AG04449 (cell line): Measurements from ENCODE around the gene SLC39A5.

ENCODE experiments used
- CTCF ChIA-PET: fragments of 350-600 bp; formaldehyde crosslinking; extraction: SDS; loops from one replicate; lab custom pipeline; 2021; ENCODE audit warnings: antibody characterized with exemption; lab: Yijun Ruan, JAX
- POLR2A ChIA-PET: fragments of 400-600, 350-600 bp; formaldehyde crosslinking; extraction: SDS; loops from one replicate; lab custom pipeline; 2020; ENCODE audit warnings: antibody characterized with exemption, inconsistent platforms; lab: Yijun Ruan, JAX
- DNase-seq: peaks from one replicate; pipeline ENCODE4 v3.0.0-alpha.2; 2010; ENCODE audit warnings: low read depth, low spot score
- H3K4me3 ChIP-seq: 2 replicates; pipeline ENCODE4 v1.5.1; 2011; ENCODE audit warnings: low read depth, mild to moderate bottlenecking, control low read depth, low read length
- CTCF ChIP-seq: IDR thresholded peaks from one replicate; pipeline ENCODE4 v1.5.1; 2011; ENCODE audit warnings: mild to moderate bottlenecking, moderate library complexity, low read length, control low read depth, inconsistent platforms; ENCODE audit not compliant: insufficient read depth; ENCODE audit errors: missing control alignments

The SLC39A5 gene

GRCh38 chr12:56229916-56230431, at the start of gene SLC39A5:
Gene SLC39A5 (plus strand): TSS chr12:56230051. CDS start chr12:56231275, 1,224 bp downstream.
- POLR2A ChIA-PET, result no interaction called here
- H3K4me3 ChIP-seq, result no peak within 1 kb of the TSS
- CTCF ChIA-PET, result interaction anchor here (1.1 to 5.6 kb wide), 3 partner anchors 8 to 40 kb away, joined by 10 to 36 read pairs (median 23); partner anchors contain the start of genes ANKRD52, RNF41 and SMARCC2
- TF ChIP-seq CTCF, result no peak
- DNase-seq, result no peak

DNA sequence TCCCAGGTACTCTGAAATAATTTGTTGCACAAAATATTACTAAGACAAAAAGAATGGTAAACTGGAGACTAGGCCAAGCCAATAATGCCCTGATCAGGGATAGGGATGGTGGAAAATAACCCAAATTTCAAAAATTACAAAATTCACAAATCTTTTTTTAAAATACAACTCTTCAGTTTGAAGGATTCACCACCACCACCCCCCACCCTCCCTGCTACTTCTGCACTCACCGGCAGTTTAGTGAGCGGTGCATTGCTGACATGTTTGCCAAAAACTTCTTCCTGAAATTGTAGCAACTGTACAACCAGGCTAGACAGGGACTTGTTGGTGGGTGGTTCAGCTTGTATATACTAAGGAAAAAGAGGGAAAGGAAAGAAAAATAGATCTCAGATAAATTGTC, 42.9 kb upstream of the SLC39A5 start:
- DNase-seq, result no peak
- ChIA-PET CTCF (interaction anchor here (1.0 to 7.4 kb wide), 8 partner anchors 11 to 448 kb away, joined by 3 to 311 read pairs (median 66); partner anchors contain the start of genes ESYT1, RNF41 and ZC3H10), POLR2A (interaction anchor here (1.0 to 3.2 kb wide), 2 partner anchors 34 to 59 kb away, joined by 3 to 27 read pairs; partner anchors contain the start of gene ESYT1)
- no peak overlapping the region; the same call in 1 of the 2 replicates for H3K4me3 ChIP-seq
- TF ChIP-seq CTCF, result no peak

DNA sequence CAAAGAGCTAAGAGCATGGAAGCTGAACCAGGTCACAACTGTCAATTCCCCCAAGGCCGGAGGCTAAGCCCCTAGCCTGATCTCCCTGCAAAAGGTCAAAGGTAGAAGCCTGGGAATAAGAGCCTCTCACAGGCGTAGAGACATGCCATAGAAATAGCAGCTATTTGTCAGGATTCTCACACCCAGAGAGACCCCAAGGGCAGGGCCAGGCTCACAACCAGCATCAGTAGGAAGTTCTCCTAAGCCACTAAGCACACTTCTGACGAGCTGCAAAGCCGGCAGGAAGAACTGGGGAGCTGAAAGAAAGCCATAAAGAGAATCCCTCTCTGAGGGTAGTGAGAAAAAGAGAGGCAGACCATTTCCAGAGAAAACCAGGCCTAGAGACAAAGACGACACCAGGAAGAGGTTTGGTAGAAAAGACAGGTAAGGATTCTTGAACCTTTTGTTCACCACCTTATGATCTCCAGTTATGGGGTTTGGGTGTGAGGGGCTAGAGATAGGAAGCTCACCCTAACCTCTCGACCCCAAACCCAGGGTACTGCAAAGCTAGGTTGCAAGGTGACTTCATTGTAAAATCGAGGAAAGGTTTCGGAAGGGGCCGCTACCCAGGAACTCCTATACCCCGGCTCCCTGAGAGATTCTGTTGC, 41.6 kb upstream of the SLC39A5 start:
- ChIA-PET POLR2A (interaction anchor here (0.8 to 3.2 kb wide), 6 partner anchors 9 to 70 kb away, joined by 3 to 27 read pairs (median 7); partner anchors contain the start of genes ESYT1, RPL41 and ZC3H10), CTCF (interaction anchor here (0.9 to 7.4 kb wide), 21 partner anchors 7 to 459 kb away, joined by 3 to 311 read pairs (median 12); partner anchors contain the start of genes ANKRD52, ESYT1, MYL6 and RNF41)
- no peak for DNase-seq
- no peak for TF ChIP-seq CTCF
- H3K4me3 ChIP-seq, result peak overlapping the region; percentile 76

- ChIA-PET POLR2A (interaction anchor here (0.9 to 3.2 kb wide), 8 partner anchors 8 to 71 kb away, joined by 3 to 27 read pairs (median 8); partner anchors contain the start of genes ESYT1, MYL6, RPL41 and ZC3H10), CTCF (interaction anchor here (0.9 to 7.4 kb wide), 38 partner anchors 8 to 459 kb away, joined by 3 to 311 read pairs (median 12); partner anchors contain the start of genes ANKRD52, CNPY2, ESYT1 and MYL6)
- no peak for DNase-seq
- TF ChIP-seq CTCF, result no peak
- peak overlapping the region; percentile 76 for H3K4me3 ChIP-seq
Measured at GRCh38 chr12:56188778-56189098, 41.1 kb upstream of the SLC39A5 start.

DNA sequence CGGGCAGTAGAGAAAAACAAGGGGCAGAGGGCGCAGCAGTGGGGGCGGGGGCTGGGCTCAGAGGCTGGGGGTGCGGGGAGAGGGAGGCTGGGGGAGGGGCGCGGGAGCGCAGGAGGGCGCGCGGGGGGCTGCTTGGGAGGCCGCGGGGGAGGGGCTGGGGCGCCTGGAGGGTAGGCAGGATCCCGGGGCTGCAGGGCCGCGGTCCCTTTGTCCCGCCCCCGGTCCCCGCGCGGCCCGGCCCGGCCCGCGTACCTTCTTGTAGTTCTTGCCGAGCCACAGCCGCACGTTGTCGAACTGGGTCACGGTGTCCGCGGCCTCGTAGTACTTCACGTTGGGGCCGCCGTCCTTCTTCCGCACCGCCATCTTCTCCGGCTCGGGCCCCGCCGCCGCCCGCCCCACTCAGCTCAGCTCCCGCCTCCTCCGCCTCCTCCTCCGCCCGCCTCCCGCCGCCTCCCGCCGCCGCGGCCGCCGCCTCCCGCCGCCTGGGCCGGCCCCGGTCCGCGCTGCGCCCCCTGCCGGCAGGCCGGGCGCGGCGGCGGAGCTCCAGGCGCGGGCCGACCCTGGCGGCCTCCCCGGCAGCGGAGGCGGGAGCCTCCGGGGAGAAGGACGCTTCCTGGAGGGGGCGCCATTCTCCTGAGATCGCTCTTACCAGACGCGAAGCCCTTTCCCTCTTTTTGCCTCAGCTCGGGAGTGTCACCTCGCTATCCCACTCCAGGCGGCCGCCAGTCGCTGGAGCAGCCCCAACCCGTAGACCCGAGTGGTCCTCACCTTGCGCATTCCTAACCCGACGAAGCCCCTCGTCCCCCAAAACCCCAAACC, 40.5 kb upstream of the SLC39A5 start, which contains the start of gene SMARCC2:
SMARCC2 (minus strand) TSS at position 385 of the 819 bp plus-strand sequence; CDS start at position 363, 22 bp downstream.
- ChIA-PET CTCF (interaction anchor here (0.7 to 7.4 kb wide), 64 partner anchors 8 to 460 kb away, joined by 3 to 311 read pairs (median 6); partner anchors contain the start of genes ANKRD52, CNPY2, CS and ESYT1), POLR2A (interaction anchor here (0.8 to 3.2 kb wide), 14 partner anchors 8 to 159 kb away, joined by 3 to 32 read pairs (median 4); partner anchors contain the start of genes COQ10A, ESYT1, MYL6 and RNF41)
- H3K4me3 ChIP-seq, result peak within 1 kb of the TSS; percentile 82
- no peak for DNase-seq
- TF ChIP-seq CTCF, result peak; percentile 87
